GM18511 (cell line): Measurements from ENCODE around the gene SLC25A33.
A peak's percentile ranks its signal among the peaks of the same experiment; 100 is the strongest.
"Not testable (repeated sequence)": the region's sequence is repeated elsewhere in the genome, so short reads cannot be mapped to it uniquely, and the experiment has no call there.

ENCODE experiments used
- ATAC-seq: cut with Tn5 transposase; IDR thresholded peaks from one replicate; pipeline ENCODE4 v1.9.1; 2021; ENCODE audit warnings: mild to moderate bottlenecking, moderate library complexity; ENCODE audit not compliant: unreplicated experiment

SLC25A33 gene

GRCh38 chr1:9538669-9539164 lies 548 bp upstream of the SLC25A33 start:
- no peak for ATAC-seq

GRCh38 chr1:9539829-9540550 lies 725 bp downstream of the SLC25A33 start:
- ATAC-seq: peak; percentile 56

- no peak for ATAC-seq
These were observed 3.2 kb downstream of the SLC25A33 start for GRCh38 chr1:9542430-9542829.

- ATAC-seq: no peak
These were observed 5.7 kb downstream of the SLC25A33 start for GRCh38 chr1:9544926-9545325.

GRCh38 chr1:9549955-9550546 lies 10.8 kb downstream of the SLC25A33 start:
- ATAC-seq: no peak

GRCh38 chr1:9551984-9552383 lies 12.7 kb downstream of the SLC25A33 start:
- ATAC-seq: no peak

GRCh38 chr1:9553736-9554144 lies 14.5 kb downstream of the SLC25A33 start:
- no peak for ATAC-seq

- no peak for ATAC-seq
These were observed 16.7 kb downstream of the SLC25A33 start for GRCh38 chr1:9555942-9556341.

- ATAC-seq: no peak
These were observed 18.4 kb downstream of the SLC25A33 start for GRCh38 chr1:9557624-9558023.

- no peak for ATAC-seq
These were observed 19.1 kb downstream of the SLC25A33 start for GRCh38 chr1:9558271-9558945.

GRCh38 chr1:9558946-9559545 lies 19.8 kb downstream of the SLC25A33 start:
- no peak for ATAC-seq

- no peak for ATAC-seq
These were observed 20.4 kb downstream of the SLC25A33 start for GRCh38 chr1:9559673-9560072.

- not testable (repeated sequence) for ATAC-seq
These were observed 20.8 kb downstream of the SLC25A33 start for GRCh38 chr1:9560090-9560489.

- no peak for ATAC-seq
These were observed 22.2 kb downstream of the SLC25A33 start for GRCh38 chr1:9561429-9561828.

- no peak for ATAC-seq
These were observed 30.0 kb downstream of the SLC25A33 start for GRCh38 chr1:9569267-9569666.

GRCh38 chr1:9570886-9571529 lies 31.7 kb downstream of the SLC25A33 start:
- not testable (repeated sequence) for ATAC-seq

GRCh38 chr1:9573723-9574122 lies 34.5 kb downstream of the SLC25A33 start:
- no peak for ATAC-seq

GRCh38 chr1:9575486-9575885 lies 36.2 kb downstream of the SLC25A33 start:
- ATAC-seq: no peak

GRCh38 chr1:9576903-9577302 lies 37.6 kb downstream of the SLC25A33 start:
- ATAC-seq: no peak

GRCh38 chr1:9577423-9577822 lies 38.2 kb downstream of the SLC25A33 start:
- no peak for ATAC-seq

GRCh38 chr1:9580942-9581341 lies 41.7 kb downstream of the SLC25A33 start:
- ATAC-seq: no peak
